Measurements from ENCODE around the gene NPTN. TPM values are rescaled to one million over a fixed set of nuclear protein-coding genes. Genes with fewer than 3 reads are reported as not detected.

Gene NPTN
- total and polyA plus RNA-seq, 9 of the 15 experiments (the other 6 are each of a cell fraction or from before 2014, with no cell fraction given) = 9.6 to 48.5 (median 21.7) TPM

DNA sequence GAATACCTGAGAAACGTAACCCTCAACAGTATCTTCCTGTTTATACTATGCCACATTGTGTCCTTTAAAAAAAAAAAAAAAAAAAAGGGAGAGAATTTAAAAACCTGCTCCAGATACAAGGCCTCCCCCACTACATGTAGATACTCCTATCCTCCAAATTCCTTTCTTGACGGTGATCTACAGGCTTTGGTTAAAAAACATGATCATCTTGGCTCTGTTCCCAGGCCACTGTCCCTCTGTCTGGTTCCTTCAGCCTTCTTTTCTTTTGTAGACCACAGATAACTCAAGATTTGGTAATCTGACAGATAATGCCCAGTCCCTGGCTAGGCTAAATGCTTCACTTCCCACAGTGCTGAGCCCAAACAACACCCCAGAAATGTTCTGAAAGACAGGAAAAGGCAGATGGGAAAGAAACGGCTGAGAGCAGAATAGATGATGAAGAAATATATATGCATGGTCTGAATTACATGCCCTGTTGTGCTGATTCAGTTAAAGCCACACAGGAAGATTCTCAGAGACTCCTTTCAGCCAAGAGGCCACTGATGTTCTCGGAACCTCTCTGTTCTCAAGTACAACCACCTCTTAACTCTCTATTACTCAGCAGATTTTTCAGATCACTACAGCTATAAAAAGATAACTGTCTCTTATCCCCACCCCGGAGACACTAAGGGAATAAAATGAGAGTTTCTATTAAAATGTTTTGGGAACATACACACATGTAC is 48.3 kb downstream of the NPTN start (continued):
- no peak for TF ChIP-seq TOE1 (IDR thresholded peaks at IDR 0.05; ENCODE audit: borderline replicate concordance)
- no peak for TF ChIP-seq TOE1 (CRISPR knock-in tag; IDR thresholded peaks at IDR 0.05; ENCODE audit: borderline replicate concordance, low read depth)
- 0 out of 2 replicates have a peak, but pooled peaks have one; percentile 38 for TF ChIP-seq BACH1 (tag; IDR thresholded peaks at IDR 0.05)
- TF ChIP-seq, protein P1, sequence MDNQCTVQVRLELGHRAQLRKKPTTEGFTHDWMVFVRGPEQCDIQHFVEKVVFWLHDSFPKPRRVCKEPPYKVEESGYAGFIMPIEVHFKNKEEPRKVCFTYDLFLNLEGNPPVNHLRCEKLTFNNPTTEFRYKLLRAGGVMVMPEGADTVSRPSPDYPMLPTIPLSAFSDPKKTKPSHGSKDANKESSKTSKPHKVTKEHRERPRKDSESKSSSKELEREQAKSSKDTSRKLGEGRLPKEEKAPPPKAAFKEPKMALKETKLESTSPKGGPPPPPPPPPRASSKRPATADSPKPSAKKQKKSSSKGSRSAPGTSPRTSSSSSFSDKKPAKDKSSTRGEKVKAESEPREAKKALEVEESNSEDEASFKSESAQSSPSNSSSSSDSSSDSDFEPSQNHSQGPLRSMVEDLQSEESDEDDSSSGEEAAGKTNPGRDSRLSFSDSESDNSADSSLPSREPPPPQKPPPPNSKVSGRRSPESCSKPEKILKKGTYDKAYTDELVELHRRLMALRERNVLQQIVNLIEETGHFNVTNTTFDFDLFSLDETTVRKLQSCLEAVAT (IDR thresholded peaks at IDR 0.05) = no peak
- TF ChIP-seq, protein P2, sequence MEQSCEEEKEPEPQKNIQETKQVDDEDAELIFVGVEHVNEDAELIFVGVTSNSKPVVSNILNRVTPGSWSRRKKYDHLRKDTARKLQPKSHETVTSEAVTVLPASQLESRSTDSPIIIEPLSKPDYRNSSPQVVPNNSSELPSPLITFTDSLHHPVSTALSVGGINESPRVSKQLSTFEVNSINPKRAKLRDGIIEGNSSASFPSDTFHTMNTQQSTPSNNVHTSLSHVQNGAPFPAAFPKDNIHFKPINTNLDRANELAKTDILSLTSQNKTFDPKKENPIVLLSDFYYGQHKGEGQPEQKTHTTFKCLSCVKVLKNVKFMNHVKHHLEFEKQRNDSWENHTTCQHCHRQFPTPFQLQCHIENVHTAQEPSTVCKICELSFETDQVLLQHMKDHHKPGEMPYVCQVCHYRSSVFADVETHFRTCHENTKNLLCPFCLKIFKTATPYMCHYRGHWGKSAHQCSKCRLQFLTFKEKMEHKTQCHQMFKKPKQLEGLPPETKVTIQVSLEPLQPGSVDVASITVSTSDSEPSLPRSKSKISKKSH (CRISPR knock-in tag; IDR thresholded peaks at IDR 0.05) = no peak
- no peak for TF ChIP-seq ZNF324 (CRISPR knock-in tag; IDR thresholded peaks at IDR 0.05)
- no peak for TF ChIP-seq NBN (IDR thresholded peaks at IDR 0.05; ENCODE audit: low read depth)
- no peak for TF ChIP-seq MBD2 (IDR thresholded peaks at IDR 0.05; ENCODE audit: borderline replicate concordance, low read depth)
- no peak for TF ChIP-seq SIRT6 (IDR thresholded peaks at IDR 0.05; ENCODE audit: low read depth, low read length)
- TF ChIP-seq MAFK (IDR thresholded peaks at IDR 0.05; ENCODE audit: low read length) = 0 out of 2 replicates have a peak, but pooled peaks have one; percentile 20
- peak; percentile 61 for TF ChIP-seq NFIC (IDR thresholded peaks at IDR 0.05)
- no peak for TF ChIP-seq ZNF830 (CRISPR knock-in tag; IDR thresholded peaks at IDR 0.05)
- TF ChIP-seq ZNF197 (CRISPR knock-in tag; IDR thresholded peaks at IDR 0.05; ENCODE audit: low read depth) = no peak
- no peak for TF ChIP-seq SP1 (CRISPR knock-in tag; IDR thresholded peaks at IDR 0.05)
- no peak for TF ChIP-seq HMGN3 (IDR thresholded peaks at IDR 0.05; ENCODE audit: borderline replicate concordance, extremely low read depth, insufficient read length, low read depth, low read length)
- TF ChIP-seq, protein P3, sequence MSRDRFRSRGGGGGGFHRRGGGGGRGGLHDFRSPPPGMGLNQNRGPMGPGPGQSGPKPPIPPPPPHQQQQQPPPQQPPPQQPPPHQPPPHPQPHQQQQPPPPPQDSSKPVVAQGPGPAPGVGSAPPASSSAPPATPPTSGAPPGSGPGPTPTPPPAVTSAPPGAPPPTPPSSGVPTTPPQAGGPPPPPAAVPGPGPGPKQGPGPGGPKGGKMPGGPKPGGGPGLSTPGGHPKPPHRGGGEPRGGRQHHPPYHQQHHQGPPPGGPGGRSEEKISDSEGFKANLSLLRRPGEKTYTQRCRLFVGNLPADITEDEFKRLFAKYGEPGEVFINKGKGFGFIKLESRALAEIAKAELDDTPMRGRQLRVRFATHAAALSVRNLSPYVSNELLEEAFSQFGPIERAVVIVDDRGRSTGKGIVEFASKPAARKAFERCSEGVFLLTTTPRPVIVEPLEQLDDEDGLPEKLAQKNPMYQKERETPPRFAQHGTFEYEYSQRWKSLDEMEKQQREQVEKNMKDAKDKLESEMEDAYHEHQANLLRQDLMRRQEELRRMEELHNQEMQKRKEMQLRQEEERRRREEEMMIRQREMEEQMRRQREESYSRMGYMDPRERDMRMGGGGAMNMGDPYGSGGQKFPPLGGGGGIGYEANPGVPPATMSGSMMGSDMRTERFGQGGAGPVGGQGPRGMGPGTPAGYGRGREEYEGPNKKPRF (IDR thresholded peaks at IDR 0.05; ENCODE audit: low read depth, low read length) = no peak
- peak; percentile 73 for TF ChIP-seq MAFG (tag; conservative IDR thresholded peaks at IDR 0.05)
- TF ChIP-seq BHLHE40 (IDR thresholded peaks at IDR 0.05; ENCODE audit: low read length) = no peak
- TF ChIP-seq, protein P4, sequence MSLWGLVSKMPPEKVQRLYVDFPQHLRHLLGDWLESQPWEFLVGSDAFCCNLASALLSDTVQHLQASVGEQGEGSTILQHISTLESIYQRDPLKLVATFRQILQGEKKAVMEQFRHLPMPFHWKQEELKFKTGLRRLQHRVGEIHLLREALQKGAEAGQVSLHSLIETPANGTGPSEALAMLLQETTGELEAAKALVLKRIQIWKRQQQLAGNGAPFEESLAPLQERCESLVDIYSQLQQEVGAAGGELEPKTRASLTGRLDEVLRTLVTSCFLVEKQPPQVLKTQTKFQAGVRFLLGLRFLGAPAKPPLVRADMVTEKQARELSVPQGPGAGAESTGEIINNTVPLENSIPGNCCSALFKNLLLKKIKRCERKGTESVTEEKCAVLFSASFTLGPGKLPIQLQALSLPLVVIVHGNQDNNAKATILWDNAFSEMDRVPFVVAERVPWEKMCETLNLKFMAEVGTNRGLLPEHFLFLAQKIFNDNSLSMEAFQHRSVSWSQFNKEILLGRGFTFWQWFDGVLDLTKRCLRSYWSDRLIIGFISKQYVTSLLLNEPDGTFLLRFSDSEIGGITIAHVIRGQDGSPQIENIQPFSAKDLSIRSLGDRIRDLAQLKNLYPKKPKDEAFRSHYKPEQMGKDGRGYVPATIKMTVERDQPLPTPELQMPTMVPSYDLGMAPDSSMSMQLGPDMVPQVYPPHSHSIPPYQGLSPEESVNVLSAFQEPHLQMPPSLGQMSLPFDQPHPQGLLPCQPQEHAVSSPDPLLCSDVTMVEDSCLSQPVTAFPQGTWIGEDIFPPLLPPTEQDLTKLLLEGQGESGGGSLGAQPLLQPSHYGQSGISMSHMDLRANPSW (CRISPR knock-in tag; IDR thresholded peaks at IDR 0.05) = no peak
- TF ChIP-seq ZNF184 (CRISPR knock-in tag; IDR thresholded peaks at IDR 0.05) = no peak
